NK-92 treated with Interleukin-12 subunit alpha and Interleukin-12 subunit beta, amount 100 ng/mL, for 24 hours (cell line): ENCODE data around the gene UBR3.
"Not testable (repeated sequence)": the region's sequence is repeated elsewhere in the genome, so short reads cannot be mapped to it uniquely, and the experiment has no call there.

Experiments used
- DNase-seq: peaks from one replicate; lab custom pipeline; 2025; lab: John Stamatoyannopoulos, UW

UBR3 gene, protein sequence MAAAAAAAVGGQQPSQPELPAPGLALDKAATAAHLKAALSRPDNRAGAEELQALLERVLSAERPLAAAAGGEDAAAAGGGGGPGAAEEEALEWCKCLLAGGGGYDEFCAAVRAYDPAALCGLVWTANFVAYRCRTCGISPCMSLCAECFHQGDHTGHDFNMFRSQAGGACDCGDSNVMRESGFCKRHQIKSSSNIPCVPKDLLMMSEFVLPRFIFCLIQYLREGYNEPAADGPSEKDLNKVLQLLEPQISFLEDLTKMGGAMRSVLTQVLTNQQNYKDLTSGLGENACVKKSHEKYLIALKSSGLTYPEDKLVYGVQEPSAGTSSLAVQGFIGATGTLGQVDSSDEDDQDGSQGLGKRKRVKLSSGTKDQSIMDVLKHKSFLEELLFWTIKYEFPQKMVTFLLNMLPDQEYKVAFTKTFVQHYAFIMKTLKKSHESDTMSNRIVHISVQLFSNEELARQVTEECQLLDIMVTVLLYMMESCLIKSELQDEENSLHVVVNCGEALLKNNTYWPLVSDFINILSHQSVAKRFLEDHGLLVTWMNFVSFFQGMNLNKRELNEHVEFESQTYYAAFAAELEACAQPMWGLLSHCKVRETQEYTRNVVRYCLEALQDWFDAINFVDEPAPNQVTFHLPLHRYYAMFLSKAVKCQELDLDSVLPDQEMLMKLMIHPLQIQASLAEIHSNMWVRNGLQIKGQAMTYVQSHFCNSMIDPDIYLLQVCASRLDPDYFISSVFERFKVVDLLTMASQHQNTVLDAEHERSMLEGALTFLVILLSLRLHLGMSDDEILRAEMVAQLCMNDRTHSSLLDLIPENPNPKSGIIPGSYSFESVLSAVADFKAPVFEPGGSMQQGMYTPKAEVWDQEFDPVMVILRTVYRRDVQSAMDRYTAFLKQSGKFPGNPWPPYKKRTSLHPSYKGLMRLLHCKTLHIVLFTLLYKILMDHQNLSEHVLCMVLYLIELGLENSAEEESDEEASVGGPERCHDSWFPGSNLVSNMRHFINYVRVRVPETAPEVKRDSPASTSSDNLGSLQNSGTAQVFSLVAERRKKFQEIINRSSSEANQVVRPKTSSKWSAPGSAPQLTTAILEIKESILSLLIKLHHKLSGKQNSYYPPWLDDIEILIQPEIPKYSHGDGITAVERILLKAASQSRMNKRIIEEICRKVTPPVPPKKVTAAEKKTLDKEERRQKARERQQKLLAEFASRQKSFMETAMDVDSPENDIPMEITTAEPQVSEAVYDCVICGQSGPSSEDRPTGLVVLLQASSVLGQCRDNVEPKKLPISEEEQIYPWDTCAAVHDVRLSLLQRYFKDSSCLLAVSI (N-terminal part only)

GRCh38 chr2:169827272-169828140 lies at the start of gene UBR3:
TSS of gene UBR3 (plus strand) at chr2:169827454. CDS start at chr2:169827508, 54 bp downstream.
- peak; percentile 81 for DNase-seq

GRCh38 chr2:169778446-169778845 lies 48.8 kb upstream of the UBR3 start:
- DNase-seq = no peak

DNA sequence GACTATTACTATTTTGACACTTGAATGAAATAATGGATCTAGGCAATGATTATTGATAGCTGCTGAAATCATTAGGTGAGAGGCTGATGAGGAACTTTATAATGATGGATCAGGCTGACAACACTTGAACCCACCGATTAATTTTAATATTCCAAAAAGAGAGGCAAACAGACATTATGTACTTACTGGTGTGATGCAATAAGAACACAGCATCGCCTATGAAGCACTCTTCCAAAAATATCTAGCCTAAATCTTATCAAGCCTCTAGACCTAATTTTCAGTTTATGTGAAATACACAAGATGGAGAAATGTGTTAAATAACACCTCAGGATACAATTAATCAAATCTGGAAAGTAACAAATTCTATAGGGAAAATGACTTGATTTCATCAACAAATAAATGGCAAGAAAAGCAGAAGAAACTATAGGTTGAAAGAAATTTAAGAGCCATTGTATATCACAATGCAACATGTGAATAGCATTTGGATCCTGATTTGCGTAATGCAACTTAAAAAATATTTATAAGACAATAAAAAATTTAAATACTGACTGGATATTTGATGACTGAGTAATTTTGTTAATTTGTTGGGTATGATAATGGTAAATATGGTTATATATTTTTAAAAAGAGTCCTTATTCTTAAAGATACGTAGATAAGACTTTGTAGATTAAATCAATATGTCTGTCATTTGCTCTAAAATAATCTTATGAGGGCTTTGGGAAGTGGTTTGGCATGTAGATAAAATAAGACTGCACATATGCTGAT lies 45.8 kb upstream of the UBR3 start:
- DNase-seq = no peak

DNA sequence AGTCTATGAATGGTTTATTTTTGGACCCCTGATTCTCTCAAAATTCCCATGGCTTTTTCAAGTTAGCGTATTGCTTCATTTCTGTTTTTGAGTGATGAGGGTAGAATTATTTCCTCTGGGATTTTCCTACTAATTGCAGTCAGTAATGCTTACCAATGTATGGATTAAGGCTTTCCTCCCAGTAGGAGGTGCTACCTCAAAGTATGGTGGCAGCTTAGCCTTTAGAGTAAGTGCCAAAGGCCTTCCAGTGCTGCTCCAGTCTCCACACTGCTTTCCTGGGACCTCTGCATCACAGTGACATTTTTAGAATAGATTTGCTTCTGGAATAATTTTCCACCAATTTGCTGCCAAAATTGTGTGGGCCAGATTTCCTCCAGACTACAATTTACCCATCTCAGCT lies 44.7 kb upstream of the UBR3 start:
- no peak for DNase-seq

- no peak for DNase-seq
Measured at GRCh38 chr2:169790581-169790980, 36.7 kb upstream of the UBR3 start.

- DNase-seq = no peak
Measured at GRCh38 chr2:169795181-169795580, 32.1 kb upstream of the UBR3 start.

GRCh38 chr2:169796441-169796840 lies 30.8 kb upstream of the UBR3 start:
- no peak for DNase-seq

DNA sequence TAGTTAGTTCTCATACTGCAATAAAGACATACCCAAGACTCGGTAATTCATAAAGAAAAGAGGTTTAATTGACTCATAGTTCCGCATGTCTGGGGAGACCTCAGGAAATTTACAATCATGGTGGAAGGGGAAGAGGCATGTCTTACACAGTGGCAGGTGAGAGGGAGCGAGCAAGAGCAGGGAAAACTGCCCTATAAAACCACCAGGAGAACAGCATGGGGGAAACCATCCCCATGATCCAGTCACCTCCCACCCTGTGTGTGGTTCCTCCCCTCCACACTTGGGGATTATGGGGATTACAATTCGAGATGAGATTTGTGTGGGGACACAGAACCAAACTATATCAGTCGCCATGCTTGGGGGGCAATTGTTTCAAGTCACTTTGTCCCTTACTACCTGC lies 29.7 kb upstream of the UBR3 start:
- no peak for DNase-seq

DNA sequence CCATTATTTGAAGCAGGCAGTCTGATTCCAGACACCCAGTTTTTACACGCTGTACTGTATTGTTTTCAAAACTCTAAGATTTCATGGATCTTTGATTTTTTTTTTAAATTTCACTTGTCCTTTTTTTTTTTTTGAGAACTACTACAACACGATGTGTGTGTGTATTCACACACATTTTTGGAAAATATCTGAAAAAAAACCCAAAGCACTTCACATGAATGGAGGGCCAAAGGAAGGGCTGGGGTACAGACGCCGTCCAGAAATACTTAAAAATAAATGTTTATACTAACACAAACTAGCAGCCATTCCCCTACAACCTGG lies 28.9 kb upstream of the UBR3 start:
- no peak for DNase-seq

DNA sequence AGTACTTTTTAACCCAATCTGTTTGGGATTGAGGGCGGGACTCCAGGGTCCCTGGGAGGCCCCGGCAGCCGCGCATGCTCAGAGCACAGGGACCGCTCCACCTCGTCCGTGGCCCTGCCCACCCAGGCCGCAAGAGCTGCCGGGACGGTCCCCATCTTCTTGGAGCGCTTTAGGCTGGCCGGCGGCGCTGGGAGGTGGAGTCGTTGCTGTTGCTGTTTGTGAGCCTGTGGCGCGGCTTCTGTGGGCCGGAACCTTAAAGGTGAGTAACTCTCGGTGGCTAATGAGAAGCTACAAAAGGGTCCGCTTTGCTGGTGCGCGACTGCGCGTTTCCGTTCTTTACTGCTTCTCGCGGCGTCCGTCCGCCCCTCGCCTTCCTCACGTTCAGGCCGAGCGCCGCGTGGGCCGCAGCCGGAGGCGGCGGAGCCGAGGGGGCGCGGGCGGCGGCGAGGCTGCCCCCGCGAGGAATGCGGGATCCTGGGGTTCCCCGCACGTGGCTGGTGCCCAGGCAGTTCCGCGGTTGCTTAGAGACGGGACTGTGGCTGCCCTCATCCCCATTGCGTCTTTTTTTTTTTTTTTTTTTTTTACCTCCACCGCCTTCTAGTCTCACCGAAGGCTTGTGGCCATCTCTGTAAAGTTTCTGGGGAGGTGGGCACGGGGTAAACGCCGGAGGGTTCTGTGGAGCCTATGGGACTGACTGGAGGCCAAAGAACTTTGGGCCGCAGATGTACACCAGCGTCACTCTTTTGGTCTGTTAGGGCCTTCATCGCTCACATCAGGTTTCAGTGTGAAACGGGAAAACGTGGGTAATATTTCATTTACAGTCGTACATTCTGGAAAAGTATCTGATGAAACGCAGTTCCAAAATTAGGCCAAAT lies 28.3 kb upstream of the UBR3 start, which contains the start of gene SSB:
Gene SSB (plus strand): TSS at position 154 of the 875 bp plus-strand sequence. CDS start 2,090 bp downstream, outside the sequence.
- DNase-seq = peak; percentile 98

GRCh38 chr2:169803480-169803879 lies 23.8 kb upstream of the UBR3 start:
- DNase-seq = no peak

GRCh38 chr2:169806586-169806985 lies 20.7 kb upstream of the UBR3 start:
- DNase-seq = no peak

- DNase-seq = no peak
Measured at GRCh38 chr2:169808221-169808620, 19.0 kb upstream of the UBR3 start.

DNA sequence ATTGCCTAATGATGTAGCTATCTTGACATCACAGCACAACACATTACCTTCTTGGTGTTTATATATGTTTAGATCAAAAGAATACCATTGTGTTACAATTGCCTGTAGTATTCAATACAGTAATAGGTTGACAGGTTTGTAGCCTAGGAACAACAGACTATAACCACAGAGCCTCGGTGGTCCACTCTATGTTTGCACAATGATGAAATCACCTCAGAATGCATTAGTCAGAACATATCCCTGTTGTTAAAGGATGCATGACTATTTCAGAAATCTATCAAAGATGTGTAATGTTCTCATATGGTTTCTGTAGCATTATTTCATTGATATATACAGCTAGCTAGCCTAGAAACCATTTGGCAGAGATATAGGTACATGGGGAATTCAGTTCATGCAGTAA lies 11.4 kb upstream of the UBR3 start:
- no peak for DNase-seq

DNA sequence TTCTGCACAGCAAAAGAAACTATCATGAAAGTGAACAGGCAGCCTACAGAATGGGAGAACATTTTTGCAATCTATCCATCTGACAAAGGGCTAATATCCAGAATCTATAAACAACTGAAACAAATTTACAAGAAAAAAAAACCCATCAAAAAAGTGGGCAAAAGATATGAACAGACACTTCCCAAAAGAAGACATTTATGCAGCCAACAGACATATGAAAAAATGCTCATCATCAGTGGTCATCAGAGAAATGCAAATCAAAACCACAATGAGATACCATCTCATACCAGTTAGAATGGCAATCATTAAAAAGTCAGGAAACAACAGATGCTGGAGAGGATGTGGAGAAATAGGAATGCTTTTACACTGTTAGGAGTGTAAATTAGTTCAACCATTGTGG lies 10.3 kb upstream of the UBR3 start:
- DNase-seq = not testable (repeated sequence)

DNA sequence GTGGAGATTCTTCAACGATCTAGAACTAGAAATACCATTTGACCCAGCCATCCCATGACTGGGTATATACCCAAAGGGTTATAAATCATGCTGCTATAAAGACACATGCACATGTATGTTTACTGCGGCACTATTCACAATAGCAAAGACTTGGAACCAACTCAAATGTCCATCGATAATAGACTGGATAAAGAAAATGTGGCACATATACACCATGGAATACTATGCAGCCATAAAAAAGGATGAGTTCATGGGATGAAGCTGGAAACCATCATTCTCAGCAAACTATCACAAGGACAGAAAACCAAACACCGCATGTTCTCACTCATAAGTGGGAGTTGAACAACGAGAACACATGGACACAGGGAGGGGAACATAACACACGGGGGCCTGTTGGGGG lies 9.9 kb upstream of the UBR3 start:
- DNase-seq = not testable (repeated sequence)

DNA sequence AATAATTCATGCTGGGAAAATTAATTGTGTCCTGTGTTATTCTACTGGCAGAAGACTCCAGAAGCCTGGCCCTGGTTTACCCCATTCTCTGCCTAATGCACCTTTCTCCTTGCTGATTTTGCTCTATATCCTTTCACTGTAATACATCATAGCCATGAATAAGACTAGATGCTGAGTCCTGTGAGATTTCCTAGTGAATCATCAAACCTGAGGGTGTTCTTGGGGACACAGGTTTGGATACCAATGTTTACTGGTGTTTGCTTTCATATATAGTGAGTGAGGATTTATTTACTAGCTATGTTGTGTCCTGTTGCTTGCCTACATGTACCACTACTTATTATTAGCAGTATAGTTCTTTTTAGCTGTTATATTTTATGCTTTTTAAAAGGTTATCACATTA lies 9.0 kb upstream of the UBR3 start:
- no peak for DNase-seq

DNA sequence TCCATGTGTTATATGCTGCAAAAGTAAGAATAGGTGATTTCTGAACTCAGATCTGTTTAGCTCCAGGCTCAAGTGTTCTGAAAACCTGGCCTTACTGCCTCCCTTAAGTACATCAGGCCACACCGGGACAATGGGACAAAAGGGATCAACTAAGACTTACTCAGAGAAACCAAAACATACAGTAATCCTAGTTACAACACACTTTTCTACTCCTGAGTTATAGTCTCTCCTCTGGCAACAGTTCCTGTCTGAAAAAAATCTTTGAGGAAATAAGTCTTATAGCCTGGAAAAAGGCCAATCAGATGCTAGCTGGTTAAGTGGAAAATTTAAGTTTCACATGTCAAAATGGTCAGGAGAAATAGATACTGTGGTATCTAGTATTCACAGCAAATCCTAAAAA lies 8.1 kb upstream of the UBR3 start:
- no peak for DNase-seq

- peak; percentile 12 for DNase-seq
Measured at GRCh38 chr2:169820101-169820500, 7.2 kb upstream of the UBR3 start.
